DMS 273 (cell line): ENCODE results near the gene LRP1.
A peak's percentile ranks its signal among the peaks of the same experiment; 100 is the strongest.

Source experiments
- DNase-seq: peaks from one replicate; lab custom pipeline; 2025; ENCODE audit not compliant: unreplicated experiment; lab: John Stamatoyannopoulos, UW

LRP1 gene

DNA sequence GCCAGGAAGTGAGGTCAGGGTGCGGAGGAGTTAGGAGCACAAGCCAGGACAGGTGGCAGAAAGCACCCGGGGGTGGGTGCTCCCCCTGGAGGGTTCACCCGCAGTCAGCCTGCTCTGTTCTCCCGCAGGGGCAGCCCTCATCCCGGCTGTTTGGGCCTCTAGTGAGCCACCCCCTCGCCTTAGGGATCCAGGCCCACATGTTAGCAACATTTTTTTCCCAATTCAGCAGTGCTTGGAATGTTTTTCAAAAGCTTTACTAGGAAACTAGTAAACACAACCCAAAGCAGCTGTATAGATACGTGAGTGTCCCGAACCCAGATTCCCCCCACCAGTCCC is 59.8 kb downstream of the LRP1 start:
- DNase-seq, result no peak

DNA sequence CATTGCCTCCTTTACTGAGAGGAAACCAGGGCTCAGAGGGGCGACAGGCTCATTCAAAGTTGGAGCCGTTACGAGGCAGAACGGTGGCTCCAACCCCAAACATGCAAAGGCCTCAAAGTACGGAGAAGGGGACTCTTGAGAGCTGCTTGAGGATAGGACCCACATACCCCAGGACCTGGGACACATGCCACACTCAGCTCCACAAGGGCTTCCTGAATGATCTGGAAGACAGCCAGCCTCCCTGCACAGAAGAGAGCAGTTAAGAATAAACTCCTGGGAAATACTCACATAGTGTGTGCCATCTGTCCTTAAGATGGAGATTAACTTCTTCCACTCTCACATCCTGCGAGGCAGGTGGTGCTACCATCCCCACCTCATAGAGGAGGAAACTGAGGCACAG is 61.8 kb downstream of the LRP1 start:
- peak; percentile 86 for DNase-seq

DNA sequence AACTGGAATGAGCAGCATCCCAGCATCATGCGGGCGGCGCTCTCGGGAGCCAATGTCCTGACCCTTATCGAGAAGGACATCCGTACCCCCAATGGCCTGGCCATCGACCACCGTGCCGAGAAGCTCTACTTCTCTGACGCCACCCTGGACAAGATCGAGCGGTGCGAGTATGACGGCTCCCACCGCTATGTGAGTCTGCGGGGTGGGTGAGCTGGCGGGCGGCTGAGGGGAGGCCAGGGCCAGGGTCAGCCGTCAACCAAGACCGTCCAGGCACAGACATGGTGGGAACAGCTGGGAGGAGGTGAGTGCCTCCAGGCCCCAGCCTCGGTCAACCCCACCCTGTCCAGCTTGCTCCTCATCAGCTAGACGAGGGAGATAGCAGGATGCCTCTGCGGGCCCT is 62.5 kb downstream of the LRP1 start:
- DNase-seq, result no peak

DNA sequence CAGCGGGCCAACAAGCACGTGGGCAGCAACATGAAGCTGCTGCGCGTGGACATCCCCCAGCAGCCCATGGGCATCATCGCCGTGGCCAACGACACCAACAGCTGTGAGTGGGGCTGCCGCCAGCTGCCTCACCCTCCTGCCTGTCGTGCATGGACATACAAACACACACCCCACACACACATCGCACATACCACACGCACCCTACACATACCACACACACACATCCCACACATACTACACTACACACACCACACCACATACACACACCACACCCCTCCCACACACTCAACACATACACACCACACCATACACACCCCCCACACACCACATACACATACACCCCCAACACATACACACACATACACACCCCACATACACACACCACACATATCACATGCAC is 63.1 kb downstream of the LRP1 start:
- no peak for DNase-seq

DNA sequence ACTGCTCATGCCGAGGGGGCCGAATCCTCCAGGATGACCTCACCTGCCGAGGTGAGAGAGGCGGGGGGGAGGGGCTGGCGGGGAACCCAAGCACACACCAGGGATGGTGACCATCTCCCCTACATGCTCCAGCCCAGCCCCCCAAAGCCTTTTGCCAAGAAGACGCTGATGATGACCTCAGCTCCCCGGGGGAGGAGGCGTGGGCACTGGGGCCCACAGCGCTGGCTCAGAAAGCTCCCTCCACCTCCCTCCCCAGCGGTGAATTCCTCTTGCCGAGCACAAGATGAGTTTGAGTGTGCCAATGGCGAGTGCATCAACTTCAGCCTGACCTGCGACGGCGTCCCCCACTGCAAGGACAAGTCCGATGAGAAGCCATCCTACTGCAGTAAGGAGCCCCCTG is 64.6 kb downstream of the LRP1 start:
- no peak for DNase-seq

DNA sequence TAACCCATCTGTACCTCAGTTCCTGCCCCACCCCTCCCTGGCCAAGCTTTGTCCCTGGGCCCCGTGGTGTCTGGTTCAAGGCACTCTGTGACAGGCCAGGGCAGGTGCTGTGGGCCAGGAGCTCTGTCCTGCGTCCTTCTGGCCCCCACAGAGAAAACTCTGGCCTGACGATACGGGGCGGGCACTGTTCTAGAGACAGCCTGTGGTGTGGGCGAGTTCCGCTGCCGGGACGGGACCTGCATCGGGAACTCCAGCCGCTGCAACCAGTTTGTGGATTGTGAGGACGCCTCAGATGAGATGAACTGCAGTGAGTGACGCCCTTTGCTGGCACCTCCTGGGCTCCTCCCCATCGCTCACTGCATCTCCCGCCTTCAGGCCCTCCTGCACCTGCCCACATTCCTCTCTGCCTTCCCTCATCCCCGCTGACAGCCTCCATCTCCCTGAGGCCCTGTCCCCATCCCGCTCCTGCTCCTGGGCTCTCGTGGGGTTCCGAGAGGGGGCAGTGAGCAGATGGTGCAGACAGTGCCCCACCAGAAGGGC is 65.5 kb downstream of the LRP1 start:
- DNase-seq, result no peak

DNA sequence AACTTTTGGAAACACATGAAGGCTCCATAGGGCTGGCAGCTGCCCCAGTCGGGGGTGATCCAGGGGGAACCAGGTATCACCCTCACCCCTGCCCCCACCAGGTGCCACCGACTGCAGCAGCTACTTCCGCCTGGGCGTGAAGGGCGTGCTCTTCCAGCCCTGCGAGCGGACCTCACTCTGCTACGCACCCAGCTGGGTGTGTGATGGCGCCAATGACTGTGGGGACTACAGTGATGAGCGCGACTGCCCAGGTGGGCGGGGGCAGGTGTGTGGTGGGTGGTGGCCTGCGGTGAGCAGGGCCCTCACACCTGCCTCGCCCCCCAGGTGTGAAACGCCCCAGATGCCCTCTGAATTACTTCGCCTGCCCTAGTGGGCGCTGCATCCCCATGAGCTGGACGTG is 66.0 kb downstream of the LRP1 start:
- DNase-seq, result no peak

DNA sequence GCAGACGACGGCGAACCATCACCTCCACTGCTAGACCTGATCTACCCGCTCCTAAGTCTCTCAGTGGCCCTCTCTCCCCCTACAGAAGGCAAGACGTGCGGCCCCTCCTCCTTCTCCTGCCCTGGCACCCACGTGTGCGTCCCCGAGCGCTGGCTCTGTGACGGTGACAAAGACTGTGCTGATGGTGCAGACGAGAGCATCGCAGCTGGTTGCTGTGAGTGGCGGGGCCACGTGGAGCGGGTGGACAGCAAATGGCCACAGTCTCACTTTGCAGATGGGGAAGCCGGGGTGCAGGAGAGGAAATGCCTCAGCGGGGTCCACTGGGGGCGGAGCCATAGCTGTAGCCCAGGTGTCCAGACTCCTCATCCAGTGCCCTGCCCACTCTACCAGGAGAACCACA is 66.9 kb downstream of the LRP1 start:
- DNase-seq, result no peak

DNA sequence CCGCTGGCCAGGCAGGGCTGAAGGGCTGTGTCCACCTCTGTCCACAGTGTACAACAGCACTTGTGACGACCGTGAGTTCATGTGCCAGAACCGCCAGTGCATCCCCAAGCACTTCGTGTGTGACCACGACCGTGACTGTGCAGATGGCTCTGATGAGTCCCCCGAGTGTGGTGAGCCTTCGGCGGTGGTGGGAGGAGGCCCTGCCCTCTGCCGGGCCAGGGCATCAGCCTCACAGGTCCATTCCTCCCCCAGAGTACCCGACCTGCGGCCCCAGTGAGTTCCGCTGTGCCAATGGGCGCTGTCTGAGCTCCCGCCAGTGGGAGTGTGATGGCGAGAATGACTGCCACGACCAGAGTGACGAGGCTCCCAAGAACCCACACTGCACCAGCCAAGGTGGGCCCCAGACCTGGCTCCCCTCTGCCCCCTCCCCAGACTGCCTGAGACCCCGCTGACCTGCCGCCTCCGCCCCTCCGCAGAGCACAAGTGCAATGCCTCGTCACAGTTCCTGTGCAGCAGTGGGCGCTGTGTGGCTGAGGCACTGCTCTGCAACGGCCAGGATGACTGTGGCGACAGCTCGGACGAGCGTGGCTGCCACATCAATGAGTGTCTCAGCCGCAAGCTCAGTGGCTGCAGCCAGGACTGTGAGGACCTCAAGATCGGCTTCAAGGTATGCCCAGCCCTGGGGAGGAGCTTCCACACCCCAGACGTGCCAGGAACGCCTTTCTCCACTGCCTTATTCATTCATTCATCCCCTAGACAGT is 67.5 kb downstream of the LRP1 start:
- DNase-seq, result no peak

DNA sequence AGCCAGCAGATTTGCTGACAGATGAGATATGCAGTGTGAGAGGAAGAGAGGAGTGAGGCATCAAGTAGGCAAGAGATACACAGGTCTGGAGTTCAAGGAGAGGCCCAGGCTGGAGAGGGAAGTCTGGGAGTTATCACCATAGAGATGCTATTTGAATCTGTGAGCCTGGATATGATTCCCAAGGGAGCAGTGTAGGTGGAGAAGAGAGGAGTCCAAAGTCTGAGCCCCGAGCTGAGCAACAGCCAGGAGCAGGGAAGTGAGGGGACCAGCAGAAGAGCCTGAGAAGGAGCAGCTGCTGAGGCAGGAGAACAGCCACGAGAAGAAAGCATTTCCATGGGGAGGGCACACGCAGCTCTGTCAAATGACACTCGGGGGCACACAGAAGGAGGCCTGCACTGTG is 68.2 kb downstream of the LRP1 start:
- DNase-seq, result no peak

DNA sequence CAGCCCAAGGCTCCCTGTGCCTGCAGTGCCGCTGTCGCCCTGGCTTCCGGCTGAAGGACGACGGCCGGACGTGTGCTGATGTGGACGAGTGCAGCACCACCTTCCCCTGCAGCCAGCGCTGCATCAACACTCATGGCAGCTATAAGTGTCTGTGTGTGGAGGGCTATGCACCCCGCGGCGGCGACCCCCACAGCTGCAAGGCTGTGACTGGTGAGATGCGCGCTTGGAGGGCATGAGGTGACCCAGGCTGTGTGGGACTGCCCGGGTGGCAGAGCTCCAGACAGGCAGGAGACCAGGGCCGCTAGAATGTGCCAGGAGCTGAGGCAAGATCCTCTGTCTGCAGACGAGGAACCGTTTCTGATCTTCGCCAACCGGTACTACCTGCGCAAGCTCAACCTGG is 68.7 kb downstream of the LRP1 start:
- no peak for DNase-seq

DNA sequence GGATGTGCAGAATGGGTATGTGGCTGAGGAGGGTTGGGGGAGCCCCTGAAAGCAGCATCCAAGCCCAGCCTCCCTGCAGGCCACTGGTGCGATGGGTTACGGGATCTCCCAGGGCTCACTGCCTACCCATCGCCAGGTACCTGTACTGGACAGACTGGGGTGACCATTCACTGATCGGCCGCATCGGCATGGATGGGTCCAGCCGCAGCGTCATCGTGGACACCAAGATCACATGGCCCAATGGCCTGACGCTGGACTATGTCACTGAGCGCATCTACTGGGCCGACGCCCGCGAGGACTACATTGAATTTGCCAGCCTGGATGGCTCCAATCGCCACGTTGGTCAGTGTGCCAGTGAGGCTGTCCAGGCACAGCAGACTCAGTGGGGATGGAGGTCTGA is 70.0 kb downstream of the LRP1 start:
- DNase-seq, result no peak

DNA sequence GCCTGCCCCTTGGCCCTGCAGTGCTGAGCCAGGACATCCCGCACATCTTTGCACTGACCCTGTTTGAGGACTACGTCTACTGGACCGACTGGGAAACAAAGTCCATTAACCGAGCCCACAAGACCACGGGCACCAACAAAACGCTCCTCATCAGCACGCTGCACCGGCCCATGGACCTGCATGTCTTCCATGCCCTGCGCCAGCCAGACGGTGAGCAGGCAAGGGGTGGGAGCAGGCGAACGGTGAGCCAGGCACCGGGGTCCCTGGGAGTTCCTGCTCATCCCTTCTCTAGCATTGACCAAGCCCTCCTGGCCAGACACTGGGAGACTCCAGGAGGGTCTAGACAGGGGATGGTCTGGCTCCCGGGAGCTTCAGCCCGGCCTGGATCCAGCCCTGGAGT is 70.9 kb downstream of the LRP1 start:
- no peak for DNase-seq

DNA sequence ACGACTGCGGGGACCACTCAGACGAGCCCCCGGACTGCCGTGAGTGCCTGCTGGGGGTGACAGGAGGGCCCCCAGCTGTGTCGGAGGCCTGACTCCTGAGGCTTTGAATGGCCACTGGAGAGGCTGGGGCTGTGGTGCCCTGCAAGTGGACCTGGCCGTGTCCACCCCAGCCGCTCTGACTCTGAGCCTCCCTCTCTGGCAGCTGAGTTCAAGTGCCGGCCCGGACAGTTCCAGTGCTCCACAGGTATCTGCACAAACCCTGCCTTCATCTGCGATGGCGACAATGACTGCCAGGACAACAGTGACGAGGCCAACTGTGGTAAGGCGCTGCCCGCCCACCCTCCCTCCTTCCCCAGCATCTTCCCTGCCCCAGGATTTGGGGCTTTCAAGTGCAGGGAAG is 72.2 kb downstream of the LRP1 start:
- DNase-seq, result no peak

DNA sequence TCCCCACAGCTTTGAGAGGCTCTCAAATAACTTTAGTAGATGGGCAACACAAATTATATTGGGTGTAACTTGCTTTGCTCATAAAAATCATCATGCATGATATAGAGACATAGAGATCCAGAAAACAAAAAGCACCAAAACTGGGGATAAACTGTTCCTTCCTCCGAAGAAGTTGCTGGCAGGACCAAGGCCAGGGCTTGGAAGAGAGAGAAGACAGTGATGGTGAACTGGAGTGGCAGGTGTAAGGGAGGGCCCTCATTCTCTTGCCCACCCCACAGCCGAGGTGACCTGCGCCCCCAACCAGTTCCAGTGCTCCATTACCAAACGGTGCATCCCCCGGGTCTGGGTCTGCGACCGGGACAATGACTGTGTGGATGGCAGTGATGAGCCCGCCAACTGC is 72.9 kb downstream of the LRP1 start:
- DNase-seq, result no peak

DNA sequence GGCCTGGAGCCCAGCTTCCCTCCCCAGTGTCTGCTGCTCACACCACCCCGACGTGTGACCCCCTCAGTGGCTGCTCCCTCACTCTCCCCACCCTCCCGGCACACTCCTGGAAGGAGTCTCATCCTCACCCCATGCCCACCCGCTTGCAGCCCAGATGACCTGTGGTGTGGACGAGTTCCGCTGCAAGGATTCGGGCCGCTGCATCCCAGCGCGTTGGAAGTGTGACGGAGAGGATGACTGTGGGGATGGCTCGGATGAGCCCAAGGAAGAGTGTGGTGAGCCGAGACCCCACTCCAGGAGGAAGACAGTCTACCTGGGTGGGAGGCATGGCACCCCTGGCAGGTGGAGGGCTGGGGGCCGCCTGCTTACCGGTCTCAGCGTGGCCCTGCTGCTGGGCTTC is 73.3 kb downstream of the LRP1 start:
- no peak for DNase-seq

DNA sequence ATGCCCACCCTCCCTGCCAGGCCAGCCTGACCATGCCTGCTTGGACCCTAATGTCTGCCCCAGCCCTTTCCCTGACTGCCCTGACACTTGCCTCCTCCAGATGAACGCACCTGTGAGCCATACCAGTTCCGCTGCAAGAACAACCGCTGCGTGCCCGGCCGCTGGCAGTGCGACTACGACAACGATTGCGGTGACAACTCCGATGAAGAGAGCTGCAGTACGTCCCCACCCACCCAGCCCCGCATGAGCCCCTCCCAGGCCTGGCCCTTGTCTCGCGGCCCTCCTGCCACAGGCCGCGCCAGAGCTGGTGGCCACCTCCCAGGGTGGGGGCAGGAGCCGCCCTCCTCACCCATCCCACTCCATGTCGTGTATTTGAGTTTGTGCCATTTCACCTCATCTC is 74.0 kb downstream of the LRP1 start:
- DNase-seq, result no peak

DNA sequence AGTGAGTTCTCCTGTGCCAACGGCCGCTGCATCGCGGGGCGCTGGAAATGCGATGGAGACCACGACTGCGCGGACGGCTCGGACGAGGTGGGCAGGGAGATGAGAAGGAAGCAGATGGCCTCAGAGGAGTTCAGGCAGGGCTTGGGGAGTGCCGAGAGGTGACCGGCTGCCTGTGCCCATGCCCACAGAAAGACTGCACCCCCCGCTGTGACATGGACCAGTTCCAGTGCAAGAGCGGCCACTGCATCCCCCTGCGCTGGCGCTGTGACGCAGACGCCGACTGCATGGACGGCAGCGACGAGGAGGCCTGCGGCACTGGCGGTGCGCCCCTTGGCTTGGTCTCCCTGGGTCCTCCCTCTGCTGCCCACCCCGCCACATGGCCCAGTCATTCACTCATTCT is 74.9 kb downstream of the LRP1 start:
- DNase-seq, result no peak

DNA sequence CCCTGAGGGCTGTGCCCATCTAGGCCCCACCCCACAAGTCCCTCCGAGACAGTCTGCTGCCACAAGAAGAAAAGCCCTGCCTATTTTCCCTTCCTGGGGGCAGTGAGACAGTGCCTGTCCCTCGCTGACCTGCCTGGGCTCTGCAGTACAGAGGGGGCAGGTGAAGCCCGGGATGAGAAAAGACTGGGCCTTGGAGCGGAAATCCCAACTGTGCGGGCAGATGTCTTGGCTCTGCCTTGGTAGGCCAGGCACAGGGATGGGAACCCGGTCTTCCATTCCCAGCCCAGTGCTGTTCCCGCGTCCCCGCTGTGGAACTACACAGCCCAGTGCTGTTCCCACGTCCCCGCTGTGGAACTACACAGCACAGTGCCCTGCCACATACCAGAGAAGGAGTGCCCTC is 75.5 kb downstream of the LRP1 start:
- DNase-seq, result no peak

DNA sequence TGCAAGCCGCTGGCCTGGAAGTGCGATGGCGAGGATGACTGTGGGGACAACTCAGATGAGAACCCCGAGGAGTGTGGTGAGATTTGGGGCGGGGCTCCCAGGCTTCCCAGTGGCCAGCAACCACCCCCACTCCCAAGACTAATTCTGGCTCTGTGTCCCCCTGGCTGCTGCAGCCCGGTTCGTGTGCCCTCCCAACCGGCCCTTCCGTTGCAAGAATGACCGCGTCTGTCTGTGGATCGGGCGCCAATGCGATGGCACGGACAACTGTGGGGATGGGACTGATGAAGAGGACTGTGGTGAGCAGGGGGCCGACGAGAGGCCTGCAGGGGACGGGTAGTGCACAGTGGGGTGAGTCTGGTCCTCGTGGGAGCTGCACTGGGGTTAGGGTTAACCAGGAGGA is 76.2 kb downstream of the LRP1 start:
- DNase-seq, result no peak

DNA sequence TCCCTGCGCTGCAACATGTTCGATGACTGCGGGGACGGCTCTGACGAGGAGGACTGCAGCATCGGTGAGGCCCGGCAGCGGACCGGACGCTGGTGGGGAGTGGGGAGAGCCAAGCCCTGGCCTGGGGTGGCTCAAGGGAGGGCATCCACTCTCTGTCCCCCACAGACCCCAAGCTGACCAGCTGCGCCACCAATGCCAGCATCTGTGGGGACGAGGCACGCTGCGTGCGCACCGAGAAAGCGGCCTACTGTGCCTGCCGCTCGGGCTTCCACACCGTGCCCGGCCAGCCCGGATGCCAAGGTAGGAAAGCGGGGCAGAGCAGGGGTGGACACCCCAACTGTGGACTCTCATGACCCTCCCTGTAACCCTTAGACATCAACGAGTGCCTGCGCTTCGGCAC is 76.9 kb downstream of the LRP1 start:
- DNase-seq, result no peak

DNA sequence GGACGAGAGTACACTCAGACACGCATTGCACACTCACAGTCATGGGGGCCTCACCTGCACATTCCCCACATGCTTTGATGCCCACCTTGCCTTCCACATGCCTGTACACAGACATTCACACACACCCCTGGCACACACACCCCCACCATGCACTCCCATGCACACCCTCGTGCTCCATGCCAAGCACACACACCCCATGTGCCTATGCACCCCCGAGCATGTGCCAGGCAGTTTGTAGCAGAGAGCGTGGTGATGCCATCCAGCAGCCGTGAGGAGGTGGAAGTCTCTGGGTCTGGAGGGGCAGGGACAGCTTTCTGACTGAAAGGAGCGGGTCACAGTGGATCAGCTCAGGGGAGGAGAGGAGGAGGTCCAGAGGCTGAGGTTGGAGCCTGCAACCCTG is 77.6 kb downstream of the LRP1 start:
- no peak for DNase-seq
